Sigmoid colon (tissue), 7 donors: Measurements from ENCODE around the gene ZSWIM2. TPM values are rescaled to one million over a fixed set of nuclear protein-coding genes. Genes with fewer than 3 reads are reported as not detected.
"Not testable (repeated sequence)": the region's sequence is repeated elsewhere in the genome, so short reads cannot be mapped to it uniquely, and the experiment has no call there.

Experiments used
- DNase-seq: peaks from one replicate; pipeline ENCODE4 v3.0.0-alpha.2; 2019
- H3K27ac ChIP-seq, 4 donors: fragments of 200-600 bp; sonication (generic); one replicate each; pipeline ENCODE4 v1.5.1; 2016 to 2019; ENCODE audit warnings: mild to moderate bottlenecking in 1 of 4
- H3K27me3 ChIP-seq, 3 donors: fragments of 200-600 bp; sonication (generic); one replicate each; pipeline ENCODE4 v1.5.1; 2019; ENCODE audit warnings: mild to moderate bottlenecking in 1 of 3
- H3K36me3 ChIP-seq, 4 donors: fragments of 200-600 bp; sonication (generic); one replicate each; pipeline ENCODE4 v1.5.1; 2016 to 2019
- H3K4me1 ChIP-seq, 4 donors: fragments of 200-600 bp; sonication (generic); one replicate each; pipeline ENCODE4 v1.5.1; 2017 to 2019
- H3K4me3 ChIP-seq, 4 donors: fragments of 200-600 bp; sonication (generic); one replicate each; pipeline ENCODE4 v1.5.1; 2017 to 2019; ENCODE audit warnings: mild to moderate bottlenecking in 2 of 4, moderate library complexity in 1 of 4
- H3K9me3 ChIP-seq, 4 donors: fragments of 200-600 bp in 3 of 4; sonication (generic) in 3 of 4; one replicate each; pipeline versions ENCODE4 v1.5.1 to v1.6.1; 2013 to 2019
- CTCF ChIP-seq, 4 experiments: fragments of 450-650 bp in 3 of 4; fragments of 200-600 bp in 1 of 4; IDR thresholded peaks; one replicate each; pipeline ENCODE4 v1.5.1; 2016 to 2019; ENCODE audit warnings: antibody characterized with exemption in 4 of 4, mild to moderate bottlenecking in 3 of 4, moderate library complexity in 2 of 4
- EP300 ChIP-seq, 4 donors: sonication (generic); formaldehyde crosslinking; IDR thresholded peaks; one replicate each; pipeline ENCODE4 v1.6.1; 2017; ENCODE audit warnings: antibody characterized with exemption in 4 of 4
- POLR2A ChIP-seq, 2 donors: fragments of 450-650 bp; IDR thresholded peaks; one replicate each; pipeline ENCODE4 v1.6.1; 2016; ENCODE audit warnings: antibody characterized with exemption in 2 of 2, mild to moderate bottlenecking in 2 of 2, moderate library complexity in 2 of 2
- POLR2AphosphoS5 ChIP-seq, 4 donors: sonication (generic); formaldehyde crosslinking; IDR thresholded peaks; one replicate each; pipeline ENCODE4 v1.6.1; 2017; ENCODE audit warnings: antibody characterized with exemption in 4 of 4
- WGBS, 2 donors: extraction: QIAGEN DNeasy Blood & Tissue Kit; methylation state at CpG; one replicate each; pipeline ENCODE4 v1.1.7; 2013; 5-methylcytosine and 5-hydroxymethylcytosine counted together
- intact Hi-C: fragments of 100-400 bp; cut with DNase I; formaldehyde crosslinking; loops from one replicate; pipeline ENCODE4 v1.15.1; 2023
- polyA plus RNA-seq, 3 donors: library from polyadenylated mRNA; stranded (reverse); fragments of 200-250 nt; gene quantifications; one replicate each; pipeline ENCODE4 v1.2.3, GENCODE V29; 2013
- total RNA-seq, 4 donors: library from RNA; depleted of rRNA; stranded (reverse); fragments of >200 nt; gene quantifications; one replicate each; pipeline ENCODE4 v1.1.0, GENCODE V29; 2016
- donor health status: healthy with polysubstance abuse.
- donor health status: Bipolar disorder and iron deficiency.
- donor health status: healthy.

Gene ZSWIM2
- total and polyA plus RNA-seq, 7 donors, result not detected

DNA sequence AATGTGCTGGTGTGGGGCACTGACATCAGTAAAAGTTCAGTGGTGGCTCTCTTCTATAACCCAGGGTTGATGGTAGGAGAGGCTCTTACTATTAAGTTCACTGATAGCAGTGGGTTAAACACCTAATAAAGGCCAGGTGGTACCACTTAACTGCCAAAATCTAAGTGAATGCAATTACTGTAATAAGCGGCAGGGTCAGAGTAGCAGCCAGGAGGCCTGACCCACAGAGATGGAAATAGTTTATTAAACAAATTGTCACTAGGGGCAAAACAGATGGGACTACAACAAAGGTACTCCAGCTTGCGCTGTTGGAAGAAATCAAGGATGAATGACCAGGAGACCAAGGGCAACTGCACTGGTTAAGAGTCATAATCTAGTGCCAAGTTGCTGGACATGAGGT is 26.6 kb downstream of the ZSWIM2 start:
- no peak for TF ChIP-seq CTCF (IDR thresholded peaks at IDR 0.05)
- no peak for TF ChIP-seq EP300 (IDR thresholded peaks at IDR 0.05)
- no peak for TF ChIP-seq POLR2A (IDR thresholded peaks at IDR 0.05)
- no peak for TF ChIP-seq POLR2AphosphoS5 (IDR thresholded peaks at IDR 0.05)
- H3K4me3 ChIP-seq, result no peak overlapping the region
- no peak overlapping the region for H3K27ac ChIP-seq
- intact Hi-C loops, result no loop called here
- no peak for DNase-seq
- no peaks in the 10 kb centered on the region for H3K36me3 ChIP-seq
- H3K9me3 ChIP-seq, result peaks cover 0 to 3% (median 0%) of the 10 kb centered on the region in 4 donors
- no peaks in the 10 kb centered on the region for H3K4me1 ChIP-seq
- WGBS, 2 donors, result 82 to 86% methylated on average over 2 of the region's 2 CpGs
- H3K27me3 ChIP-seq, result no peaks in the 10 kb centered on the region

DNA sequence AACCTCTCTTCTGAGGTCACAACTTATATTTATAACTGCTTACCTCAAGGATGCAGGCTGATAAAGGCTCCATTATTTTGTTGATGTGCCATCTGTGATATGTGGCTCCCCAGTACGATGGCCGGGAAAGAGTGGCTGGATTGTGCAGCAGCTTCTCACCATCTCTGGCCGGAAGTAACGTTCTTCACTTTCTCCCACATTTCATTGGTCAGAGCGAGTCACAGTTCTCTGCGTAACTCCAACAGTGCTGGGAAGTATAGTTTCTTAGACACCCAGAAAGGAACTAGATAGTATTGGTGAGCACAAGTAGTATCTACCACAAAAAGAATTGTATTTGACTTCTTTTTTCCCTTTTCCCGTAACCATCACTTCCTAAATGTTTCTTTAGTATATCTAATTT is 28.7 kb downstream of the ZSWIM2 start:
- WGBS, 2 donors, result 84 to 91% methylated on average over 7 of the region's 7 CpGs
- H3K9me3 ChIP-seq, result peaks cover 0 to 7% (median 0%) of the 10 kb centered on the region in 4 donors
- no peak overlapping the region for H3K27ac ChIP-seq
- H3K27me3 ChIP-seq, result no peaks in the 10 kb centered on the region
- intact Hi-C loops, result no loop called here
- TF ChIP-seq CTCF (IDR thresholded peaks at IDR 0.05) (no peak), EP300 (IDR thresholded peaks at IDR 0.05) (no peak), POLR2A (IDR thresholded peaks at IDR 0.05) (no peak), POLR2AphosphoS5 (IDR thresholded peaks at IDR 0.05) (no peak)
- H3K4me1 ChIP-seq, result no peaks in the 10 kb centered on the region
- H3K4me3 ChIP-seq, result no peak overlapping the region
- H3K36me3 ChIP-seq, result no peaks in the 10 kb centered on the region
- DNase-seq, result no peak

- H3K4me1 ChIP-seq, H3K9me3 ChIP-seq, intact Hi-C loops, H3K36me3 ChIP-seq, H3K27me3 ChIP-seq, DNase-seq, H3K4me3 ChIP-seq, H3K27ac ChIP-seq: not testable (repeated sequence)
- 86 to 89% methylated on average over 6 of the region's 6 CpGs for WGBS, 2 donors
Measured at GRCh38 chr2:186811760-186812159, 37.2 kb downstream of the ZSWIM2 start.

- no peak overlapping the region for H3K27ac ChIP-seq
- no peaks in the 10 kb centered on the region for H3K9me3 ChIP-seq
- DNase-seq, result no peak
- H3K4me3 ChIP-seq, result no peak overlapping the region
- H3K27me3 ChIP-seq, result no peaks in the 10 kb centered on the region
- no peaks in the 10 kb centered on the region for H3K4me1 ChIP-seq
- H3K36me3 ChIP-seq, result no peaks in the 10 kb centered on the region
- TF ChIP-seq POLR2AphosphoS5 (IDR thresholded peaks at IDR 0.05) (no peak), EP300 (IDR thresholded peaks at IDR 0.05) (no peak), POLR2A (IDR thresholded peaks at IDR 0.05) (no peak), CTCF (IDR thresholded peaks at IDR 0.05) (no peak)
- 82 to 96% methylated on average over 1 of the region's 1 CpG for WGBS, 2 donors
- intact Hi-C loops, result no loop called here
Measured at GRCh38 chr2:186806591-186806990, 42.4 kb downstream of the ZSWIM2 start.

DNA sequence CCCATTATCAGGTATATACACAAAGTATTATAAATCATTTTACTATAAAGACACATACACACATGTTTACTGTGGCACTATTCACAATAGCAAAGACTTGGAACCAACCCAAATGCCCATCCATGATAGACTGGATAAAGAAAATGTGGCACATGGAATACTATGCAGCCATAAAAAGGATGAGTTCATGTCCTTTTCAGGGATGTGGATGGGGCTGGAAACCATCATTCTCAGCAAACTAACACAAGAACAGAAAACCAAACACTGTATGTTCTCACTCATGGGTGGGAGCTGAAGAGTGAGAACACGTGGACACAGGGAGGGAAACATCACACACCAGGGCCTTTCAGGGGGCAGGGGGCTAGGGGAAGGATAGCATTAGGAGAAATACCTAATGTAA is 50.4 kb downstream of the ZSWIM2 start:
- WGBS, 2 donors, result 55 to 83% methylated on average over 1 of the region's 1 CpG
- H3K4me1 ChIP-seq, H3K36me3 ChIP-seq, DNase-seq, H3K27me3 ChIP-seq, H3K27ac ChIP-seq, H3K4me3 ChIP-seq, H3K9me3 ChIP-seq, intact Hi-C loops: not testable (repeated sequence)

DNA sequence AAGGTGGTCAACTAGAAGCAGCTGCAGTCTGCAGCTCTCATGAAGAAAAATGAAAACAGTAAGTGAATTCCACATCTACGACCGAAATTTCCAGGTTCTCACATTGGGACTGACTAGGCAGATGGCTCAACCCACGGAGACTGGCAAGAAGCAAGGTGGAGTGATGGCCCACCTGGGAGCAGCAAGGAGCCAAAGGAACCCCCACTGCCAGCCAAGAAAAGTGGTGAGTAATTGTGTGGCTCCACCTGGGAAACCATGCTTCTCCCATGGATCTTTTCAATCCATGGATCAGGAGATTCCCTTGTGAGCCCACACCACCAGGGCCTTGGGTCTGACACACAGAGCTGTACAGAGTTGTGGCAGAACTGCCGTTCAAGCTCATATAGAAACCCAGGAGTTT is 64.0 kb downstream of the ZSWIM2 start:
- H3K4me1 ChIP-seq, result no peaks in the 10 kb centered on the region
- TF ChIP-seq POLR2AphosphoS5 (IDR thresholded peaks at IDR 0.05) (no peak), POLR2A (IDR thresholded peaks at IDR 0.05) (no peak), EP300 (IDR thresholded peaks at IDR 0.05) (no peak), CTCF (IDR thresholded peaks at IDR 0.05) (no peak)
- intact Hi-C loops, result no loop called here
- H3K9me3 ChIP-seq, result peaks cover 0 to 4% (median 1%) of the 10 kb centered on the region in 4 donors
- no peaks in the 10 kb centered on the region for H3K36me3 ChIP-seq
- no peak overlapping the region for H3K27ac ChIP-seq
- H3K4me3 ChIP-seq, result no peak overlapping the region
- H3K27me3 ChIP-seq, result no peaks in the 10 kb centered on the region
- no peak for DNase-seq
- 84 to 88% methylated on average over 4 of the region's 4 CpGs for WGBS, 2 donors
